HG03571 (cell line): ENCODE results near the gene TOPORS.
"Not testable (repeated sequence)": the region's sequence is repeated elsewhere in the genome, so short reads cannot be mapped to it uniquely, and the experiment has no call there.

Experiments used
- ATAC-seq: cut with Tn5 transposase; IDR thresholded peaks from one replicate; pipeline ENCODE4 v1.9.1; 2021; ENCODE audit not compliant: unreplicated experiment

The TOPORS gene

GRCh38 chr9:32552172-32552872 is at the start of gene TOPORS, which contains the start of gene SMIM27:
Gene TOPORS (minus strand): TSS chr9:32552586. CDS start chr9:32552436, 150 bp downstream.
Gene SMIM27 (plus strand): TSS chr9:32552327. CDS start chr9:32552435, 108 bp downstream.
- ATAC-seq = peak; percentile 74

GRCh38 chr9:32599021-32599420 is 46.6 kb upstream of the TOPORS start:
- ATAC-seq = not testable (repeated sequence)

GRCh38 chr9:32596936-32597335 is 44.5 kb upstream of the TOPORS start:
- no peak for ATAC-seq

- ATAC-seq = no peak
Observed at GRCh38 chr9:32596096-32596865, 43.9 kb upstream of the TOPORS start.

GRCh38 chr9:32590898-32591297 is 38.5 kb upstream of the TOPORS start:
- no peak for ATAC-seq

- ATAC-seq = no peak
Observed at GRCh38 chr9:32590476-32590875, 38.1 kb upstream of the TOPORS start.

GRCh38 chr9:32589083-32589723 is 36.8 kb upstream of the TOPORS start:
- no peak for ATAC-seq

- ATAC-seq = no peak
Observed at GRCh38 chr9:32587901-32588300, 35.5 kb upstream of the TOPORS start.

GRCh38 chr9:32584784-32585183 is 32.4 kb upstream of the TOPORS start:
- ATAC-seq = no peak

- no peak for ATAC-seq
Observed at GRCh38 chr9:32581512-32582143, 29.2 kb upstream of the TOPORS start.

- ATAC-seq = no peak
Observed at GRCh38 chr9:32580631-32581300, 28.4 kb upstream of the TOPORS start.

GRCh38 chr9:32579706-32580331 is 27.4 kb upstream of the TOPORS start:
- ATAC-seq = no peak

GRCh38 chr9:32578976-32579375 is 26.6 kb upstream of the TOPORS start:
- no peak for ATAC-seq

GRCh38 chr9:32577316-32577715 is 24.9 kb upstream of the TOPORS start:
- ATAC-seq = no peak

GRCh38 chr9:32574858-32575257 is 22.5 kb upstream of the TOPORS start:
- ATAC-seq = no peak

- ATAC-seq = no peak
Observed at GRCh38 chr9:32573821-32574220, 21.4 kb upstream of the TOPORS start.

- ATAC-seq = peak; percentile 88
Observed at GRCh38 chr9:32572900-32573523, 20.6 kb upstream of the TOPORS start, which contains the start of gene NDUFB6. Gene NDUFB6 (minus strand): TSS chr9:32573159. CDS start chr9:32573060, 99 bp downstream.

GRCh38 chr9:32571969-32572899 is 19.8 kb upstream of the TOPORS start:
- peak; percentile 92 for ATAC-seq

GRCh38 chr9:32570262-32570661 is 17.9 kb upstream of the TOPORS start:
- no peak for ATAC-seq
